ENCODE results near the gene AUNIP. TPM values are rescaled to one million over a fixed set of nuclear protein-coding genes. Genes with fewer than 3 reads are reported as not detected.

Gene AUNIP
- polyA plus RNA-seq, 3 donors = 0.19 to 0.44 (median 0.44) TPM

DNA sequence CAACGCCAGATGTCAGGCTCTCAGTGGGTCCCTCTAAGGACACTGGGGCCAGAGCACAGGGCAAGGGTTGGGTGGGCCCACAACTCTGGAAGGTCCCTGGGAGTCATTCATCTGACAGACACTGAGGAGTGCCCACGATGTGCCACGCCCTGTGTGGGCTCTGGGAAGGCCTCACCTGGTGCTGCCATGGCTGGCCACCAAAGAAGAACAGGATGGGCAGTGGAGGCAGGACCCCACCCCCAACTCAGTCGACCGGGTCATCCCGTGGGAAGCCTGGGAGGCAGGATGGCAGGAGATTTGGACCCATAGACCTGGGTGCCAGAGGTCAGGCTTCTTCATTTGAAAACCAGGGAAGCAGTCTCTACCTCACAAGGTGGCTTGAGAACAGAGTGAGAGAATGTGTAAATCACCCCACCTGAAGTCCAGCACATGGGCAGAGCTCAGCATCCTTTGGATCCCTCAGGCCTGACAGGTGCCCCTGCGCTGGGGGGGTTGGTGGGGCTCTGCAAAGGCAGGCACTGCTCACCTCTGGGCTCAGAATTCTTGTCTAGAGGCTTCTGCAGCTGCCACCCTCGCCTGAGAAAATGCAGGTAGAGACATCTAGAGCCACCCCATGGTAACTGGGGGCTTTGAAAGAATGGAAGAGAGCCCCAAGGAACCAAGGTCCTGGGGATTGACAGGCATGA, 60.4 kb downstream of the AUNIP start:
- no peak overlapping the region for H3K27ac ChIP-seq (ENCODE audit: low read depth in 1 of 2, low read length in 2 of 2)
- peak overlapping the region; percentile 86 for H2AFZ ChIP-seq (ENCODE audit: insufficient read depth, low read depth, low read length, poor library complexity, severe bottlenecking)
- peaks cover 1 to 2% (median 2%) of the 10 kb centered on the region in 3 donors for H3K27me3 Mint-ChIP-seq (ENCODE audit: low read depth in 3 of 3)
- WGBS (ENCODE audit: insufficient coverage) = 90% methylated on average over 5 of the region's 8 CpGs
- no peaks in the 10 kb centered on the region for H3K27me3 ChIP-seq (ENCODE audit: control insufficient read depth in 2 of 2, insufficient read depth in 2 of 2, low read length in 2 of 2)
- peaks cover 0 to 5% of the 10 kb centered on the region in 2 donors for H3K36me3 Mint-ChIP-seq
- H3K79me2 ChIP-seq (ENCODE audit: insufficient read depth, low read length) = no peaks in the 10 kb centered on the region
- DNase-seq = no peak
- no peaks in the 10 kb centered on the region for H3K9me3 Mint-ChIP-seq
- H3K4me3 Mint-ChIP-seq = peak overlapping the region; percentile 73 to 76
- no peaks in the 10 kb centered on the region for H3K9me3 ChIP-seq (replicated peaks in 1 of 2; ENCODE audit: control insufficient read depth in 1 of 2, insufficient read depth in 1 of 2, low read length in 2 of 2)
- no peak overlapping the region for H3K4me2 ChIP-seq (replicated peaks; ENCODE audit: extremely low read depth, low read length, poor library complexity, severe bottlenecking)
- no peak overlapping the region for H3K9ac ChIP-seq (ENCODE audit: insufficient read depth, low read length, poor library complexity, severe bottlenecking)
- H3K4me3 ChIP-seq (replicated peaks in 1 of 3; ENCODE audit: low read depth in 2 of 3, low read length in 3 of 3) = no peak overlapping the region
- TF ChIP-seq, protein P1, sequence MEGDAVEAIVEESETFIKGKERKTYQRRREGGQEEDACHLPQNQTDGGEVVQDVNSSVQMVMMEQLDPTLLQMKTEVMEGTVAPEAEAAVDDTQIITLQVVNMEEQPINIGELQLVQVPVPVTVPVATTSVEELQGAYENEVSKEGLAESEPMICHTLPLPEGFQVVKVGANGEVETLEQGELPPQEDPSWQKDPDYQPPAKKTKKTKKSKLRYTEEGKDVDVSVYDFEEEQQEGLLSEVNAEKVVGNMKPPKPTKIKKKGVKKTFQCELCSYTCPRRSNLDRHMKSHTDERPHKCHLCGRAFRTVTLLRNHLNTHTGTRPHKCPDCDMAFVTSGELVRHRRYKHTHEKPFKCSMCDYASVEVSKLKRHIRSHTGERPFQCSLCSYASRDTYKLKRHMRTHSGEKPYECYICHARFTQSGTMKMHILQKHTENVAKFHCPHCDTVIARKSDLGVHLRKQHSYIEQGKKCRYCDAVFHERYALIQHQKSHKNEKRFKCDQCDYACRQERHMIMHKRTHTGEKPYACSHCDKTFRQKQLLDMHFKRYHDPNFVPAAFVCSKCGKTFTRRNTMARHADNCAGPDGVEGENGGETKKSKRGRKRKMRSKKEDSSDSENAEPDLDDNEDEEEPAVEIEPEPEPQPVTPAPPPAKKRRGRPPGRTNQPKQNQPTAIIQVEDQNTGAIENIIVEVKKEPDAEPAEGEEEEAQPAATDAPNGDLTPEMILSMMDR (IDR thresholded peaks at IDR 0.05) = no peak
- peaks cover 37% of the 10 kb centered on the region for H3K4me1 Mint-ChIP-seq
- no peaks in the 10 kb centered on the region for H4K20me1 ChIP-seq (ENCODE audit: insufficient read depth, low read length)
- H3K36me3 ChIP-seq (replicated peaks in 1 of 2; ENCODE audit: control insufficient read depth in 1 of 2, insufficient read depth in 2 of 2, low read length in 2 of 2) = no peaks in the 10 kb centered on the region
- intact Hi-C loops (cut with micrococcal nuclease) = no loop called here
- H3K4me1 ChIP-seq (ENCODE audit: control insufficient read depth in 1 of 2, insufficient read depth in 2 of 2, low read length in 2 of 2) = peaks cover 13 to 16% of the 10 kb centered on the region in 2 donors
- H3K27ac Mint-ChIP-seq = no peak overlapping the region

DNA sequence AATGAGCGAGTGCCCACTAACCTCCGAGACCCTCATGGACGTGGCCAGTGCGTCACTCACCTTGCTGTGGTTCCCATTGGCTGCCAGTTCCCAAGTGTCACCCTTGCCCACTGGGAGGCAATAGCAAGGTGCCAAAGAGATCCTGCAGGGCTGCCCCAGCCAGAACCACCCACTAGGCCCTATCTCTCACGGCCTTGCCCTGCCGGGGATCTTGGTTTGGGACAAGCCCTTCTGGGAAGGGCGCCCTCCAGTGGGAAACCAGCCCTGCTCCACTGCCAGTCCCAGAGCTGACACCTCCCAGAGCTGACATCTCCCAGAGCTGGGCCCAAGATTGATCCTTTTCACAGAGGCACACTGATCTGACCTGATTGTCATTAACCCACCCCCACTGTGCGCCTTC, 61.3 kb downstream of the AUNIP start:
- Histone ChIP-seq H4K20me1 (ENCODE audit: insufficient read depth, low read length) (no peaks in the 10 kb centered on the region), H3K4me1 (ENCODE audit: control insufficient read depth in 1 of 2, insufficient read depth in 2 of 2, low read length in 2 of 2) (peaks cover 13 to 16% of the 10 kb centered on the region in 2 donors), H2AFZ (ENCODE audit: insufficient read depth, low read depth, low read length, poor library complexity, severe bottlenecking) (no peak overlapping the region), H3K9me3 (replicated peaks in 1 of 2; ENCODE audit: control insufficient read depth in 1 of 2, insufficient read depth in 1 of 2, low read length in 2 of 2) (no peaks in the 10 kb centered on the region), H3K36me3 (replicated peaks in 1 of 2; ENCODE audit: control insufficient read depth in 1 of 2, insufficient read depth in 2 of 2, low read length in 2 of 2) (no peaks in the 10 kb centered on the region), H3K4me3 (replicated peaks in 1 of 3; ENCODE audit: low read depth in 2 of 3, low read length in 3 of 3) (no peak overlapping the region), H3K9ac (ENCODE audit: insufficient read depth, low read length, poor library complexity, severe bottlenecking) (no peak overlapping the region), H3K4me2 (replicated peaks; ENCODE audit: extremely low read depth, low read length, poor library complexity, severe bottlenecking) (no peak overlapping the region), H3K27me3 (ENCODE audit: control insufficient read depth in 2 of 2, insufficient read depth in 2 of 2, low read length in 2 of 2) (no peaks in the 10 kb centered on the region), H3K27ac (ENCODE audit: low read depth in 1 of 2, low read length in 2 of 2) (no peak overlapping the region), H3K79me2 (ENCODE audit: insufficient read depth, low read length) (no peaks in the 10 kb centered on the region)
- TF ChIP-seq, protein P1 (IDR thresholded peaks at IDR 0.05) = peak; percentile 40
- intact Hi-C loops (cut with micrococcal nuclease) = no loop called here
- no peak overlapping the region for H3K4me3 Mint-ChIP-seq
- DNase-seq = no peak
- 89% methylated on average over 7 of the region's 8 CpGs for WGBS (ENCODE audit: insufficient coverage)
- peaks cover 34% of the 10 kb centered on the region for H3K4me1 Mint-ChIP-seq
- peaks cover 2 to 3% (median 2%) of the 10 kb centered on the region in 3 donors for H3K27me3 Mint-ChIP-seq (ENCODE audit: low read depth in 3 of 3)
- peak overlapping the region in 1 of 7 donors; percentile 42 for H3K27ac Mint-ChIP-seq
- peaks cover 0 to 5% of the 10 kb centered on the region in 2 donors for H3K36me3 Mint-ChIP-seq
- no peaks in the 10 kb centered on the region for H3K9me3 Mint-ChIP-seq
